ENCODE measurements around the gene TXNRD2.

The TXNRD2 gene

GRCh38 chr22:19900707-19901436 is 40.7 kb downstream of the TXNRD2 start:
- H3K4me1 ChIP-seq (ENCODE audit: insufficient read depth, low read length) = peaks cover 13% of the 10 kb centered on the region
- no peaks in the 10 kb centered on the region for H3K9me3 ChIP-seq (ENCODE audit: low read length)
- H3K36me3 ChIP-seq (ENCODE audit: insufficient read depth, low read length) = no peaks in the 10 kb centered on the region
- H2AFZ ChIP-seq (ENCODE audit: low read depth, low read length) = no peak overlapping the region
- no peak overlapping the region for H3K4me3 ChIP-seq (ENCODE audit: low read length)
- H3K27me3 ChIP-seq (ENCODE audit: insufficient read depth, low read length) = peaks cover 14% of the 10 kb centered on the region

GRCh38 chr22:19898831-19899567 is 42.6 kb downstream of the TXNRD2 start:
- no peaks in the 10 kb centered on the region for H3K9me3 ChIP-seq (ENCODE audit: low read length)
- H3K36me3 ChIP-seq (ENCODE audit: insufficient read depth, low read length) = no peaks in the 10 kb centered on the region
- H3K4me1 ChIP-seq (ENCODE audit: insufficient read depth, low read length) = peaks cover 13% of the 10 kb centered on the region
- H3K4me3 ChIP-seq (ENCODE audit: low read length) = no peak overlapping the region
- no peak overlapping the region for H2AFZ ChIP-seq (ENCODE audit: low read depth, low read length)
- peaks cover 10% of the 10 kb centered on the region for H3K27me3 ChIP-seq (ENCODE audit: insufficient read depth, low read length)

- peaks cover 11% of the 10 kb centered on the region for H3K4me1 ChIP-seq (ENCODE audit: insufficient read depth, low read length)
- H3K27me3 ChIP-seq (ENCODE audit: insufficient read depth, low read length) = peaks cover 12% of the 10 kb centered on the region
- H3K4me3 ChIP-seq (ENCODE audit: low read length) = no peak overlapping the region
- H3K36me3 ChIP-seq (ENCODE audit: insufficient read depth, low read length) = no peaks in the 10 kb centered on the region
- H2AFZ ChIP-seq (ENCODE audit: low read depth, low read length) = no peak overlapping the region
- H3K9me3 ChIP-seq (ENCODE audit: low read length) = no peaks in the 10 kb centered on the region
Measured at GRCh38 chr22:19898145-19898544, 43.5 kb downstream of the TXNRD2 start.

- Histone ChIP-seq H3K4me1 (ENCODE audit: insufficient read depth, low read length) (peaks cover 11% of the 10 kb centered on the region), H2AFZ (ENCODE audit: low read depth, low read length) (no peak overlapping the region), H3K36me3 (ENCODE audit: insufficient read depth, low read length) (no peaks in the 10 kb centered on the region), H3K4me3 (ENCODE audit: low read length) (no peak overlapping the region), H3K27me3 (ENCODE audit: insufficient read depth, low read length) (peaks cover 12% of the 10 kb centered on the region), H3K9me3 (ENCODE audit: low read length) (no peaks in the 10 kb centered on the region)
Measured at GRCh38 chr22:19897726-19898125, 43.9 kb downstream of the TXNRD2 start.

- no peak overlapping the region for H2AFZ ChIP-seq (ENCODE audit: low read depth, low read length)
- H3K4me1 ChIP-seq (ENCODE audit: insufficient read depth, low read length) = peaks cover 15% of the 10 kb centered on the region
- no peaks in the 10 kb centered on the region for H3K9me3 ChIP-seq (ENCODE audit: low read length)
- no peaks in the 10 kb centered on the region for H3K36me3 ChIP-seq (ENCODE audit: insufficient read depth, low read length)
- no peak overlapping the region for H3K4me3 ChIP-seq (ENCODE audit: low read length)
- H3K27me3 ChIP-seq (ENCODE audit: insufficient read depth, low read length) = peaks cover 13% of the 10 kb centered on the region
Measured at GRCh38 chr22:19896665-19897355, 44.8 kb downstream of the TXNRD2 start.

- Histone ChIP-seq H3K4me1 (ENCODE audit: insufficient read depth, low read length) (peaks cover 23% of the 10 kb centered on the region), H3K36me3 (ENCODE audit: insufficient read depth, low read length) (no peaks in the 10 kb centered on the region), H3K9me3 (ENCODE audit: low read length) (no peaks in the 10 kb centered on the region), H2AFZ (ENCODE audit: low read depth, low read length) (no peak overlapping the region), H3K27me3 (ENCODE audit: insufficient read depth, low read length) (peaks cover 25% of the 10 kb centered on the region), H3K4me3 (ENCODE audit: low read length) (no peak overlapping the region)
Measured at GRCh38 chr22:19895160-19895849, 46.3 kb downstream of the TXNRD2 start.

- no peaks in the 10 kb centered on the region for H3K9me3 ChIP-seq (ENCODE audit: low read length)
- peaks cover 23% of the 10 kb centered on the region for H3K4me1 ChIP-seq (ENCODE audit: insufficient read depth, low read length)
- H3K27me3 ChIP-seq (ENCODE audit: insufficient read depth, low read length) = peaks cover 30% of the 10 kb centered on the region
- H2AFZ ChIP-seq (ENCODE audit: low read depth, low read length) = no peak overlapping the region
- H3K4me3 ChIP-seq (ENCODE audit: low read length) = no peak overlapping the region
- H3K36me3 ChIP-seq (ENCODE audit: insufficient read depth, low read length) = no peaks in the 10 kb centered on the region
Measured at GRCh38 chr22:19893363-19893762, 48.3 kb downstream of the TXNRD2 start.

- Histone ChIP-seq H3K36me3 (ENCODE audit: insufficient read depth, low read length) (no peaks in the 10 kb centered on the region), H2AFZ (ENCODE audit: low read depth, low read length) (no peak overlapping the region), H3K4me1 (ENCODE audit: insufficient read depth, low read length) (peaks cover 23% of the 10 kb centered on the region), H3K9me3 (ENCODE audit: low read length) (no peaks in the 10 kb centered on the region), H3K4me3 (ENCODE audit: low read length) (no peak overlapping the region), H3K27me3 (ENCODE audit: insufficient read depth, low read length) (peaks cover 30% of the 10 kb centered on the region)
Measured at GRCh38 chr22:19892925-19893324, 48.7 kb downstream of the TXNRD2 start.

- Histone ChIP-seq H2AFZ (ENCODE audit: low read depth, low read length) (peak overlapping the region; percentile 57), H3K4me3 (ENCODE audit: low read length) (peak overlapping the region; percentile 25), H3K36me3 (ENCODE audit: insufficient read depth, low read length) (no peaks in the 10 kb centered on the region), H3K27me3 (ENCODE audit: insufficient read depth, low read length) (peaks cover 30% of the 10 kb centered on the region), H3K9me3 (ENCODE audit: low read length) (no peaks in the 10 kb centered on the region), H3K4me1 (ENCODE audit: insufficient read depth, low read length) (peaks cover 23% of the 10 kb centered on the region)
Measured at GRCh38 chr22:19892257-19892879, 49.2 kb downstream of the TXNRD2 start.

GRCh38 chr22:19891317-19892256 is 50.0 kb downstream of the TXNRD2 start:
- H3K27me3 ChIP-seq (ENCODE audit: insufficient read depth, low read length) = peaks cover 25% of the 10 kb centered on the region
- peak overlapping the region; percentile 25 for H3K4me3 ChIP-seq (ENCODE audit: low read length)
- peak overlapping the region; percentile 57 for H2AFZ ChIP-seq (ENCODE audit: low read depth, low read length)
- H3K9me3 ChIP-seq (ENCODE audit: low read length) = no peaks in the 10 kb centered on the region
- H3K4me1 ChIP-seq (ENCODE audit: insufficient read depth, low read length) = peaks cover 23% of the 10 kb centered on the region
- H3K36me3 ChIP-seq (ENCODE audit: insufficient read depth, low read length) = no peaks in the 10 kb centered on the region

GRCh38 chr22:19890502-19891316 is 50.9 kb downstream of the TXNRD2 start:
- Histone ChIP-seq H2AFZ (ENCODE audit: low read depth, low read length) (no peak overlapping the region), H3K4me1 (ENCODE audit: insufficient read depth, low read length) (peaks cover 23% of the 10 kb centered on the region), H3K9me3 (ENCODE audit: low read length) (no peaks in the 10 kb centered on the region), H3K27me3 (ENCODE audit: insufficient read depth, low read length) (peaks cover 28% of the 10 kb centered on the region), H3K36me3 (ENCODE audit: insufficient read depth, low read length) (no peaks in the 10 kb centered on the region), H3K4me3 (ENCODE audit: low read length) (no peak overlapping the region)

Measured in neuron (in vitro differentiated cells).